ENCODE results near the gene NAPG.

DNA sequence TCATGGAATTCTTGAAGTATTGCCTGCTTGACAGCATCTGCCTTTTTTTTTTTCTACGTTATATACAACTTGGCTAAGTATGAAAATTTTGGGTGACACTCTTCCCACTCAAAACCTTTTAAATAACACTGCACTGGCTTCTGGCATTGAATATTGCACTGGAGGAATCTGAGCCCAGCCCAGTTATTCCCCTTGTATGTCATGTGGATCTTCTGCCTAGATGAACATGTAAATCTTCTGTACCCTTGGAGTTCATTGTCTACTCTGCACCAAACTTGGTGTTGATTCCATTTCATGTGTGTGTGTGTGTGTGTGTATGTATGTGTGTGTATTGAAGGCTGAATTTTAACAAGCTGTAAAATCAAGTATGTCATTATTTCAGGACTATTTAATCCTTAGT, 59.4 kb downstream of the NAPG start:
- TF ChIP-seq POLR2A (IDR thresholded peaks at IDR 0.05) (no peak), CTCF (IDR thresholded peaks at IDR 0.05) (no peak)
